ENCODE results near the gene NDUFB10.

DNA sequence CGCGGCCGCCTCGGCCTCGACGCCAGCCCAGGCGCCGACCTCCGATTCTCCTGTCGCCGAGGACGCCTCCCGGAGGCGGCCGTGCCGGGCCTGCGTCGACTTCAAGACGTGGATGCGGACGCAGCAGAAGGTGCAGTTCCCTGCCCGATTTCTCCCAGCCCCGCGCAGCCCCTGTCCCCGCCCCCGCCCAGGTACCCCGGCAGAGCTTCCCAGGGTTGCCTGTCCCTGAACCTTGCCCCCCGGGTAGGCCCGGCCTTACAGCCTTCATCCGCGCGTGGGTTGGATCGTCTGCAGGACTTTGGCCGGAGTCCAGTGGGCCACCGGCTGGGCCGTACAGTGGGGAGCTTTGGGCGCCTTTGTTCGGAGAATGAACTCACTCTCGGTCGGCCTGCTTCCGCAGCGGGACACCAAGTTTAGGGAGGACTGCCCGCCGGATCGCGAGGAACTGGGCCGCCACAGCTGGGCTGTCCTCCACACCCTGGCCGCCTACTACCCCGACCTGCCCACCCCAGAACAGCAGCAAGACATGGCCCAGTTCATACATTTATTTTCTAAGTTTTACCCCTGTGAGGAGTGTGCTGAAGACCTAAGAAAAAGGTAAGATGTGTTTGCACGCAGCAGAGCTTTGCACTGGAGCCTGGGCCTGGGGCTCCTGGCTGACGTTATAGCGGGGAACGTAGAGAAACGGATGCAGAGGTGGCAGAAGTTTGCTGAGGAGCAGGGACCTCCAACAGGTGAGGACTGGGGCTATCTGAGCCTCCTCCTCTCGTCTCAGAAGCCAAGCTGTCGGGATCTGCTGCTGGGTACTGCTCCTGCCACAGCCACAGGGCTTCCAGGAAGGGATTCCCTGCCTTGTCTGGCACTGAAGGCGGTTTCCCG, 25.2 kb downstream of the NDUFB10 start:
- no peak for TF ChIP-seq POLR2AphosphoS5 (IDR thresholded peaks at IDR 0.05; ENCODE audit: low read depth, low read length)
- TF ChIP-seq SIN3A (IDR thresholded peaks at IDR 0.05; ENCODE audit: borderline replicate concordance, insufficient read depth, low read length), result no peak

All from PFSK-1 (cell line).